Endodermal cell (in vitro differentiated cells): Measurements from ENCODE around the gene ADGRG3. TPM values are rescaled to one million over a fixed set of nuclear protein-coding genes. Genes with fewer than 3 reads are reported as not detected.

ENCODE experiments used
- DNase-seq: peaks from one replicate; pipeline ENCODE4 v3.0.0-alpha.2; 2017
- H3K27ac ChIP-seq: 2 replicates; pipeline ENCODE4 v1.5.1; 2013; ENCODE audit warnings: mild to moderate bottlenecking, low read depth, low read length, moderate library complexity
- H3K27me3 ChIP-seq: 2 replicates; pipeline ENCODE4 v1.6.1; 2013; ENCODE audit warnings: mild to moderate bottlenecking, low read length, moderate library complexity; ENCODE audit not compliant: insufficient read depth, control insufficient read depth, poor library complexity, severe bottlenecking
- H3K36me3 ChIP-seq: 2 replicates; pipeline ENCODE4 v1.7.0; 2013; ENCODE audit warnings: mild to moderate bottlenecking, low read length, moderate library complexity; ENCODE audit not compliant: control insufficient read depth, insufficient read depth
- H3K4me1 ChIP-seq: one replicate; pipeline ENCODE4 v1.7.0; 2013; ENCODE audit warnings: low read length; ENCODE audit not compliant: control insufficient read depth, insufficient read depth
- H3K4me3 ChIP-seq: 2 replicates; pipeline ENCODE4 v1.5.1; 2013; ENCODE audit warnings: mild to moderate bottlenecking, low read length, moderate library complexity
- H3K9ac ChIP-seq: 2 replicates; pipeline ENCODE4 v1.6.1; 2013; ENCODE audit warnings: mild to moderate bottlenecking, low read length, moderate library complexity; ENCODE audit not compliant: poor library complexity, severe bottlenecking; ENCODE audit errors: extremely low read depth
- H3K9me3 ChIP-seq: 2 replicates; pipeline ENCODE4 v1.6.1; 2013; ENCODE audit warnings: mild to moderate bottlenecking, low read length, moderate library complexity; ENCODE audit not compliant: control insufficient read depth
- H3K27ac Mint-ChIP-seq: 2 replicates; pipeline ENCODE4 v1.8.0; 2020; ENCODE audit warnings: mixed read lengths
- H3K27me3 Mint-ChIP-seq: 2 replicates; pipeline ENCODE4 v1.8.0; 2021; ENCODE audit warnings: mild to moderate bottlenecking, mixed read lengths; ENCODE audit not compliant: insufficient read depth
- H3K36me3 Mint-ChIP-seq: 2 replicates; pipeline ENCODE4 v1.8.0; 2020; ENCODE audit warnings: low read depth, mixed read lengths
- H3K4me1 Mint-ChIP-seq: 2 replicates; pipeline ENCODE4 v1.8.0; 2020; ENCODE audit warnings: mixed read lengths
- H3K4me3 Mint-ChIP-seq: 2 replicates; pipeline ENCODE4 v1.8.0; 2020; ENCODE audit warnings: mild to moderate bottlenecking, moderate library complexity, mixed read lengths
- H3K9me3 Mint-ChIP-seq: 2 replicates; pipeline ENCODE4 v1.8.0; 2020; ENCODE audit warnings: mild to moderate bottlenecking, mixed read lengths
- WGBS, 2 experiments: methylation state at CpG; one replicate each; pipeline versions ENCODE4 v1.1.5 to v1.1.7; 2013; ENCODE audit warnings: missing lambda C conversion rate in 2 of 2, mixed read lengths in 1 of 2; ENCODE audit not compliant: insufficient coverage in 1 of 2, insufficient read length in 1 of 2; 5-methylcytosine and 5-hydroxymethylcytosine counted together
- total RNA-seq, 2 donors: library from RNA; stranded (reverse); fragmentation: NEBNext Ultra II Directional in 1 of 2; extraction: Animal tissue kit (Norgen Biotek cat#: 25700) in 1 of 2; gene quantifications; 2 replicates in 1 of 2; 3 replicates in 1 of 2; pipeline ENCODE4 v1.2.1, GENCODE V29; 2021
- TF ChIP-seq, protein P1 (sequence below): fragments of 200-600 bp; sonication (generic); conservative IDR thresholded peaks from 2 replicates; pipeline ENCODE4 v1.5.0; 2021; ENCODE audit warnings: antibody characterized with exemption, mild to moderate bottlenecking

The ADGRG3 gene
- total RNA-seq, 2 donors from 2014 or later: not detected

DNA sequence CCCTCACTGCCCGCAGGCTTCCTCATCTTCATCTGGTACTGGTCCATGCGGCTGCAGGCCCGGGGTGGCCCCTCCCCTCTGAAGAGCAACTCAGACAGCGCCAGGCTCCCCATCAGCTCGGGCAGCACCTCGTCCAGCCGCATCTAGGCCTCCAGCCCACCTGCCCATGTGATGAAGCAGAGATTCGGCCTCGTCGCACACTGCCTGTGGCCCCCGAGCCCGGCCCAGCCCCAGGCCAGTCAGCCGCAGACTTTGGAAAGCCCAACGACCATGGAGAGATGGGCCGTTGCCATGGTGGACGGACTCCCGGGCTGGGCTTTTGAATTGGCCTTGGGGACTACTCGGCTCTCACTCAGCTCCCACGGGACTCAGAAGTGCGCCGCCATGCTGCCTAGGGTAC, 4.7 kb upstream of the ADGRG3 start:
- WGBS, 2 experiments: 86 to 95% methylated on average over 20 to 21 of the region's 21 CpGs
- Mint-ChIP-seq H3K4me3 (no peak overlapping the region), H3K9me3 (no peaks in the 10 kb centered on the region), H3K27ac (no peak overlapping the region), H3K27me3 (no peaks in the 10 kb centered on the region), H3K4me1 (peaks cover 3% of the 10 kb centered on the region), H3K36me3 (no peaks in the 10 kb centered on the region)
- Histone ChIP-seq H3K36me3 (no peaks in the 10 kb centered on the region), H3K9ac (no peak overlapping the region), H3K9me3 (no peaks in the 10 kb centered on the region), H3K27ac (no peak overlapping the region), H3K27me3 (no peaks in the 10 kb centered on the region), H3K4me1 (no peaks in the 10 kb centered on the region), H3K4me3 (no peak overlapping the region)
- DNase-seq: no peak
- TF ChIP-seq, protein P1, sequence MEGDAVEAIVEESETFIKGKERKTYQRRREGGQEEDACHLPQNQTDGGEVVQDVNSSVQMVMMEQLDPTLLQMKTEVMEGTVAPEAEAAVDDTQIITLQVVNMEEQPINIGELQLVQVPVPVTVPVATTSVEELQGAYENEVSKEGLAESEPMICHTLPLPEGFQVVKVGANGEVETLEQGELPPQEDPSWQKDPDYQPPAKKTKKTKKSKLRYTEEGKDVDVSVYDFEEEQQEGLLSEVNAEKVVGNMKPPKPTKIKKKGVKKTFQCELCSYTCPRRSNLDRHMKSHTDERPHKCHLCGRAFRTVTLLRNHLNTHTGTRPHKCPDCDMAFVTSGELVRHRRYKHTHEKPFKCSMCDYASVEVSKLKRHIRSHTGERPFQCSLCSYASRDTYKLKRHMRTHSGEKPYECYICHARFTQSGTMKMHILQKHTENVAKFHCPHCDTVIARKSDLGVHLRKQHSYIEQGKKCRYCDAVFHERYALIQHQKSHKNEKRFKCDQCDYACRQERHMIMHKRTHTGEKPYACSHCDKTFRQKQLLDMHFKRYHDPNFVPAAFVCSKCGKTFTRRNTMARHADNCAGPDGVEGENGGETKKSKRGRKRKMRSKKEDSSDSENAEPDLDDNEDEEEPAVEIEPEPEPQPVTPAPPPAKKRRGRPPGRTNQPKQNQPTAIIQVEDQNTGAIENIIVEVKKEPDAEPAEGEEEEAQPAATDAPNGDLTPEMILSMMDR: no peak

DNA sequence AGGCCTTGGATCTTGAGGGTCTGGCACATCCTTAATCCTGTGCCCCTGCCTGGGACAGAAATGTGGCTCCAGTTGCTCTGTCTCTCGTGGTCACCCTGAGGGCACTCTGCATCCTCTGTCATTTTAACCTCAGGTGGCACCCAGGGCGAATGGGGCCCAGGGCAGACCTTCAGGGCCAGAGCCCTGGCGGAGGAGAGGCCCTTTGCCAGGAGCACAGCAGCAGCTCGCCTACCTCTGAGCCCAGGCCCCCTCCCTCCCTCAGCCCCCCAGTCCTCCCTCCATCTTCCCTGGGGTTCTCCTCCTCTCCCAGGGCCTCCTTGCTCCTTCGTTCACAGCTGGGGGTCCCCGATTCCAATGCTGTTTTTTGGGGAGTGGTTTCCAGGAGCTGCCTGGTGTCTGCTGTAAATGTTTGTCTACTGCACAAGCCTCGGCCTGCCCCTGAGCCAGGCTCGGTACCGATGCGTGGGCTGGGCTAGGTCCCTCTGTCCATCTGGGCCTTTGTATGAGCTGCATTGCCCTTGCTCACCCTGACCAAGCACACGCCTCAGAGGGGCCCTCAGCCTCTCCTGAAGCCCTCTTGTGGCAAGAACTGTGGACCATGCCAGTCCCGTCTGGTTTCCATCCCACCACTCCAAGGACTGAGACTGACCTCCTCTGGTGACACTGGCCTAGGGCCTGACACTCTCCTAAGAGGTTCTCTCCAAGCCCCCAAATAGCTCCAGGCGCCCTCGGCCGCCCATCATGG, 4.0 kb upstream of the ADGRG3 start:
- Mint-ChIP-seq H3K27me3 (no peaks in the 10 kb centered on the region), H3K9me3 (no peaks in the 10 kb centered on the region), H3K36me3 (no peaks in the 10 kb centered on the region), H3K4me3 (no peak overlapping the region), H3K27ac (peak overlapping the region; percentile 40), H3K4me1 (peaks cover 3% of the 10 kb centered on the region)
- Histone ChIP-seq H3K27me3 (no peaks in the 10 kb centered on the region), H3K36me3 (no peaks in the 10 kb centered on the region), H3K9me3 (no peaks in the 10 kb centered on the region), H3K9ac (no peak overlapping the region), H3K4me1 (no peaks in the 10 kb centered on the region), H3K4me3 (no peak overlapping the region), H3K27ac (no peak overlapping the region)
- no peak for DNase-seq
- WGBS, 2 experiments: 81 to 91% methylated on average over 8 to 14 of the region's 15 CpGs
- TF ChIP-seq, protein P1: peak; percentile 68

DNA sequence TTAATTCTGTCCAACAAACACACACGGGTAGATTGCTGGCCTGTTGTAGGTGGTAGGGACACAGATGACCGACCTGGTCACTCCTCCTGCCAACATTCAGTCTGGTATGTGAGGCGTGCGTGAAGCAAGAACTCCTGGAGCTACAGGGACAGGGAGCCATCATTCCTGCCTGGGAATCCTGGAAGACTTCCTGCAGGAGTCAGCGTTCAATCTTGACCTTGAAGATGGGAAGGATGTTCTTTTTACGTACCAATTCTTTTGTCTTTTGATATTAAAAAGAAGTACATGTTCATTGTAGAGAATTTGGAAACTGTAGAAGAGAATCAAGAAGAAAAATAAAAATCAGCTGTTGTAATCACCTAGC, 3.5 kb upstream of the ADGRG3 start:
- H3K4me1 ChIP-seq: no peaks in the 10 kb centered on the region
- no peak overlapping the region for H3K9ac ChIP-seq
- no peaks in the 10 kb centered on the region for H3K36me3 ChIP-seq
- H3K4me3 ChIP-seq: no peak overlapping the region
- no peak overlapping the region for H3K27ac ChIP-seq
- Mint-ChIP-seq H3K4me3 (no peak overlapping the region), H3K9me3 (no peaks in the 10 kb centered on the region), H3K27me3 (no peaks in the 10 kb centered on the region), H3K4me1 (peaks cover 3% of the 10 kb centered on the region), H3K27ac (peak overlapping the region; percentile 40), H3K36me3 (no peaks in the 10 kb centered on the region)
- DNase-seq: no peak
- H3K27me3 ChIP-seq: no peaks in the 10 kb centered on the region
- TF ChIP-seq, protein P1: no peak
- no peaks in the 10 kb centered on the region for H3K9me3 ChIP-seq
- WGBS, 2 experiments: 91 to 96% methylated on average over 6 of the region's 6 CpGs
